Kidney epithelial cell (primary cell): ENCODE results near the gene GLIPR1L2. TPM values are rescaled to one million over a fixed set of nuclear protein-coding genes. Genes with fewer than 3 reads are reported as not detected.
"Not testable (repeated sequence)": the region's sequence is repeated elsewhere in the genome, so short reads cannot be mapped to it uniquely, and the experiment has no call there.

Experiments used
- DNase-seq: peaks from one replicate; pipeline ENCODE4 v3.0.0-alpha.2; 2010; ENCODE audit warnings: low read depth
- H3K27me3 ChIP-seq: 2 replicates; pipeline ENCODE4 v1.6.0; 2011; ENCODE audit warnings: low read length; ENCODE audit not compliant: control insufficient read depth, insufficient read depth
- H3K36me3 ChIP-seq: 2 replicates; pipeline ENCODE4 v1.5.1; 2011; ENCODE audit warnings: low read length; ENCODE audit not compliant: control insufficient read depth, insufficient read depth
- H3K4me3 ChIP-seq: 2 replicates; pipeline ENCODE4 v1.5.1; 2011; ENCODE audit warnings: low read depth, mild to moderate bottlenecking, control low read depth, low read length
- CTCF ChIP-seq: IDR thresholded peaks from 2 replicates; pipeline ENCODE4 v1.5.1; 2011; ENCODE audit warnings: mild to moderate bottlenecking, moderate library complexity, low read length, control low read depth, inconsistent platforms; ENCODE audit not compliant: insufficient read depth, poor library complexity, severe bottlenecking
- total RNA-seq: library from RNA; depleted of rRNA; stranded (reverse); fragments of >200 nt; gene quantifications from 2 replicates; pipeline ENCODE4 v1.2.3, GENCODE V29; 2015

The GLIPR1L2 gene
- total RNA-seq, 1 donor from 2014 or later, result 0.29 TPM

GRCh38 chr12:75443709-75444108 lies 52.8 kb downstream of the GLIPR1L2 start:
- Histone ChIP-seq H3K4me3 (no peak overlapping the region), H3K27me3 (no peaks in the 10 kb centered on the region), H3K36me3 (no peaks in the 10 kb centered on the region)
- TF ChIP-seq CTCF, result no peak
- no peak for DNase-seq

DNA sequence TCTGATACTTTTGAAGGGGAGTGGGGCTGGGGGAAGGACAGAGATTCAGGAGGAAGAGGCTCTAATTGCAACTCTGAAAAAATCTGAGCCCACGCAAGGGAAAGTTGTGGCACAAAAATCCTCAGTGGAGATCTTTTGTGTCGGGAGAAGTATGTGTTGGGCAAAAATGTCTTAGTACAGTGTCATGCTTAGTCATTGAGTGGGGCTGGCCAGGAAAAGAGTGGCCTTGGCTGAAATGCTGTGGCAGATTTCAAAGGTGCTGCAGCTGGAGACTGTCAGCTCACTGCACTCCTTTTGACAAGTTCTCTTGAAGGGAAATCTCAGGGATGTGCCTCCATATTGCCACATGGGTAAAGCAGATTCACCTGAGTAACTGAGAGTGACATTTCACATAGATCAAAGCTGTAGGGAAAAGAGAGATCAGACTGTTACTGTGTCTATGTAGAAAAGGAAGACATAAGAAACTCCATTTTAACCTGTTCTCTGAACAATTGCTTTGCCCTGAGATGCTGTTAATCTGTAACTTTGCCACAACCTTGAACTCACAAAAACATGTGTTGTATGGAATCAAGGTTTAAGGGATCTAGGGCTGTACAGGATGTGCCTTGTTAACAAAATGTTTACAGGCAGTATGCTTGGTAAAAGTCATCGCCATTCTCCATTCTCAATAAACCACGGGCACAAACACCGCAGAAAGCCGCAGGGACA lies 53.7 kb downstream of the GLIPR1L2 start:
- TF ChIP-seq CTCF, result no peak
- no peak for DNase-seq
- H3K36me3 ChIP-seq, result no peaks in the 10 kb centered on the region
- H3K27me3 ChIP-seq, result no peaks in the 10 kb centered on the region
- no peak overlapping the region for H3K4me3 ChIP-seq

DNA sequence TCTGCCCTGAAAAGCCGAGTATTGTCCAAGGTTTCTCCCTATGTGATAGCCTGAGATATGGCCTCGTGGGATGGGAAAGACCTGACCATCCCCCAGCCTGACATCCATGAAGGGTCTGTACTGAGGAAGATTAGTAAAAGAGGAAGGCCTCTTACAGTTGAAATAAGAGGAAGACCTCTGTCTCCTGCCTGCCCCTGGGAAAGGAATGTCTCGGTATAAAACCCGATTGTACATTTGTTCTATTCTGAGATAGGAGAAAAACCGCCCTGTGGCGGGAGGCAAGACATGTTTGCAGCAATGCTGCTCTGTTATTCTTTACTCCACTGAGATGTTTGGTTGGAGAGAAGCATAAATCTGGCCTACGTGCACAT lies 54.2 kb downstream of the GLIPR1L2 start:
- DNase-seq, H3K4me3 ChIP-seq, H3K36me3 ChIP-seq, H3K27me3 ChIP-seq: not testable (repeated sequence)

- Histone ChIP-seq H3K36me3 (no peaks in the 10 kb centered on the region), H3K4me3 (no peak overlapping the region), H3K27me3 (no peaks in the 10 kb centered on the region)
- TF ChIP-seq CTCF, result no peak
- DNase-seq, result no peak
These were observed 56.0 kb downstream of the GLIPR1L2 start for GRCh38 chr12:75446857-75447256.

DNA sequence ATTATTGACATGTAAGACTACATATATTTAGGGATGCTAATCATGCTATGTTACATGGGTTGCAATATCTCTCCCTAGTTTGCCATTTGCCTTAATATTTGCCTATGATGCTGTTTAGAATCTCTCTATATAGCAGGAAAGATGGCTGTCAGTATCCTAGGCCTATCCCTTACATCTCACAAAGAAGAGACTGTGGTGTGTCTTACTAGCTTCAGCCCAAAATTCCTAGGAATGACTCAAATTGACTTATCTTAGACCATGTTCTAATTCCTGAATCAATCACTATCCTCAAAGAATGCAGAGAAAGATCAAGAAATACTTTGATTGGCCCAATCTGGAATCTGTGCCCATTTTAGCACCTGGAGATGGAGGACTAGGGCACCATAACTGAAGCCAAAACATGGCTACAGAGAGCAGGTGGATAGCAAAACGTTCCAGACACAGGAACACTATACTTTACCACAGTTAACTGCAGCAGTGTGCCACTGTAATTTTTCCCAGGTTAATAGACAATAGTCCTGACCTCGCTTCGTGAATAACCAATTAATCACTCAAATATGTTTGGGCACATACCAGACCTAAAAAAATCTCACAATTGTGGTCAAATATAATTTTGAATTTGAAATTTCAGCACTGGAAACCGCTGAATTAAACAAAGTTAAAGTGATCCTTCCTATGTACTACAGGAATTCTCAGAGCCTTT lies 57.0 kb downstream of the GLIPR1L2 start:
- H3K36me3 ChIP-seq, result no peaks in the 10 kb centered on the region
- no peak for DNase-seq
- no peak for TF ChIP-seq CTCF
- H3K27me3 ChIP-seq, result no peaks in the 10 kb centered on the region
- no peak overlapping the region for H3K4me3 ChIP-seq

DNA sequence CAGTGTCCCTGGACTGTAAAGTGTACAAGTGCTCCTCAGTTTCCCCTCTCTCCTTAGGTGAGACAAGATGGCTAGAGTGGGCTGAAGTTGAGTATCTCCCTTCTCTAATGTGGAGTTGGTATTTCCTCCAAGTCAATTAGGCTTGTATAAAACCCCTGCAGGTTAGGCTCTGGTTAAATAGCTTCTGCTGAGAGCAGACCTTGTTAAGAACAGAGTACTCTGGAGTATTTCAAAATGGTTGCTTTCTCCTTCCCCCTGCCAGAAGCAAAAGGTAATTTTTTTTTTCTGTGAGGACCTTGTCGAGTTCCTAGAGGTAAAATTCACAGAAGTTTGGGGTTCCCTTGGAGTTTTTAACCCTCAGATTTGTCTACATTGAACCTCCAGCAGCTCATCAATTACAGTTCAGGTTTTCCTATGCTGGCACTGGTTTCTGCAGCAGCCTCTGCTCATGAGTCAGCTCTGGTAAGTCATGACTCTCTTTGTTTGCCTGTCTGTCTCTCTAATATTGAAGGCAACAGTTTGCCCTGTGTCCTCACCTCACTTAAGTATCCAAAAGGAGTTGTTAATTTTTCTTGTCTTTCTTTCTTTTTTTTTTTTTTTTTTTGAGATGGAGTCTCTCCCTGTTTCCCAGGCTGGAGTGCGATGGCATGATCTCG lies 61.9 kb downstream of the GLIPR1L2 start:
- Histone ChIP-seq H3K4me3 (no peak overlapping the region), H3K27me3 (no peaks in the 10 kb centered on the region), H3K36me3 (no peaks in the 10 kb centered on the region)
- TF ChIP-seq CTCF, result no peak
- no peak for DNase-seq
